Neural cell (in vitro differentiated cells): ENCODE results near the gene PAPLN. TPM values are rescaled to one million over a fixed set of nuclear protein-coding genes. Genes with fewer than 3 reads are reported as not detected.

Experiments used
- H2AFZ ChIP-seq: fragments of 200-600, 300-800 bp; sonication (generic), shearing (Covaris generic); 2 replicates; pipeline ENCODE4 v1.6.0; 2014; ENCODE audit warnings: low read depth, mild to moderate bottlenecking, antibody characterized with exemption, low read length, moderate library complexity
- H3F3A ChIP-seq: fragments of 200-600 bp; shearing (Covaris generic); 2 replicates; pipeline ENCODE4 v1.6.1; 2016; ENCODE audit warnings: mild to moderate bottlenecking, moderate library complexity, mixed read lengths, antibody characterized with exemption, low read length; ENCODE audit not compliant: insufficient read depth, poor library complexity, severe bottlenecking
- H3K27ac ChIP-seq: fragments of 200-600, 300-800 bp; sonication (generic), shearing (Covaris generic); 2 replicates; pipeline ENCODE4 v1.5.1; 2014; ENCODE audit warnings: mild to moderate bottlenecking, low read length, moderate library complexity
- H3K27me3 ChIP-seq: fragments of 300-800, 200-600 bp; sonication (generic), shearing (Covaris generic); 2 replicates; pipeline ENCODE4 v1.6.0; 2014; ENCODE audit warnings: mild to moderate bottlenecking, low read depth, low read length, moderate library complexity; ENCODE audit not compliant: insufficient read depth
- H3K36me3 ChIP-seq: fragments of 300-800, 200-600 bp; sonication (generic), shearing (Covaris generic); 2 replicates; pipeline ENCODE4 v1.5.1; 2014; ENCODE audit warnings: mild to moderate bottlenecking, antibody characterized with exemption, low read length, moderate library complexity; ENCODE audit not compliant: insufficient read depth
- H3K4me2 ChIP-seq: fragments of 300-800, 200-600 bp; sonication (generic), shearing (Covaris generic); 2 replicates; pipeline ENCODE4 v1.6.0; 2014; ENCODE audit warnings: mild to moderate bottlenecking, low read length
- H3K4me3 ChIP-seq: fragments of 300-800, 200-600 bp; sonication (generic), shearing (Covaris generic); 2 replicates; pipeline ENCODE4 v1.5.1; 2014; ENCODE audit warnings: mild to moderate bottlenecking, low read length, moderate library complexity
- H3K79me2 ChIP-seq: fragments of 200-600 bp; shearing (Covaris generic); replicated peaks from 2 replicates; pipeline ENCODE4 v1.6.0; 2014; ENCODE audit warnings: mild to moderate bottlenecking, low read length, moderate library complexity; ENCODE audit not compliant: insufficient read depth
- H3K9ac ChIP-seq: fragments of 300-800, 200-600 bp; sonication (generic), shearing (Covaris generic); 2 replicates; pipeline ENCODE4 v1.6.1; 2016; ENCODE audit warnings: mild to moderate bottlenecking, low read length, mixed read lengths
- H3K9me2 ChIP-seq: fragments of 200-600 bp; shearing (Covaris generic); 2 replicates; pipeline ENCODE4 v1.6.1; 2016; ENCODE audit warnings: mild to moderate bottlenecking, low read length, mixed read lengths; ENCODE audit not compliant: insufficient read depth
- H3K9me3 ChIP-seq: fragments of 200-600, 300-800 bp; sonication (generic), shearing (Covaris generic); 2 replicates; pipeline ENCODE4 v1.6.1; 2016; ENCODE audit warnings: mild to moderate bottlenecking, mixed run types, low read length, moderate library complexity, mixed read lengths
- H4K20me1 ChIP-seq: fragments of 200-600 bp; shearing (Covaris generic); 2 replicates; pipeline ENCODE4 v1.6.1; 2016; ENCODE audit warnings: mild to moderate bottlenecking, mixed run types; ENCODE audit not compliant: insufficient read depth
- CTCF ChIP-seq: fragments of 450-650 bp; IDR thresholded peaks from 2 replicates; pipeline ENCODE4 v1.5.1; 2014; ENCODE audit warnings: antibody characterized with exemption, mild to moderate bottlenecking, moderate library complexity; ENCODE audit not compliant: poor library complexity, severe bottlenecking
- EP300 ChIP-seq: fragments of 450-650 bp; conservative IDR thresholded peaks from 2 replicates; pipeline ENCODE4 v1.6.1; 2014; ENCODE audit warnings: antibody characterized with exemption, mild to moderate bottlenecking, moderate library complexity; ENCODE audit not compliant: poor library complexity, severe bottlenecking
- EZH2 ChIP-seq: fragments of 200-600, 300-800 bp; shearing (Covaris generic), sonication (generic); IDR thresholded peaks from 2 replicates; pipeline ENCODE4 v1.6.1; 2014; ENCODE audit warnings: antibody characterized with exemption, low read length, borderline replicate concordance, mild to moderate bottlenecking; ENCODE audit not compliant: insufficient read depth, poor library complexity, severe bottlenecking
- MXI1 ChIP-seq: fragments of 450-650 bp; conservative IDR thresholded peaks from 2 replicates; pipeline ENCODE4 v1.6.1; 2014; ENCODE audit warnings: antibody characterized with exemption, mild to moderate bottlenecking; ENCODE audit not compliant: poor library complexity, severe bottlenecking
- POLR2AphosphoS5 ChIP-seq: IDR thresholded peaks from 2 replicates; pipeline ENCODE4 v1.6.1; 2012
- RAD21 ChIP-seq: fragments of 450-650 bp; conservative IDR thresholded peaks from 2 replicates; pipeline ENCODE4 v1.6.1; 2014; ENCODE audit warnings: antibody characterized with exemption, mild to moderate bottlenecking, moderate library complexity
- REST ChIP-seq: IDR thresholded peaks from 2 replicates; pipeline ENCODE4 v1.6.1; 2012; ENCODE audit warnings: borderline replicate concordance
- SMC3 ChIP-seq: fragments of 450-650 bp; conservative IDR thresholded peaks from 2 replicates; pipeline ENCODE4 v1.6.1; 2014; ENCODE audit warnings: antibody characterized with exemption, mild to moderate bottlenecking, moderate library complexity; ENCODE audit not compliant: poor library complexity
- TAF1 ChIP-seq: IDR thresholded peaks from 2 replicates; pipeline ENCODE4 v1.6.1; 2012; ENCODE audit warnings: low read depth
- polyA plus RNA-seq: library from polyadenylated mRNA; depleted of rRNA; stranded (reverse); fragments of >200 nt; gene quantifications from 2 replicates; pipeline ENCODE4 v1.2.3, GENCODE V29; 2014

The PAPLN gene
- polyA plus RNA-seq, 1 donor from 2014 or later = 0.14 TPM

- Histone ChIP-seq H3K27me3 (no peaks in the 10 kb centered on the region), H3K4me2 (no peak overlapping the region), H2AFZ (no peak overlapping the region), H3K36me3 (no peaks in the 10 kb centered on the region), H3K9ac (no peak overlapping the region), H4K20me1 (no peaks in the 10 kb centered on the region), H3K4me3 (no peak overlapping the region), H3K27ac (no peak overlapping the region), H3K9me3 (no peaks in the 10 kb centered on the region), H3F3A (no peaks in the 10 kb centered on the region), H3K79me2 (no peaks in the 10 kb centered on the region), H3K9me2 (no peaks in the 10 kb centered on the region)
- TF ChIP-seq POLR2AphosphoS5 = no peak
- TF ChIP-seq RAD21 = no peak
- no peak for TF ChIP-seq REST
- TF ChIP-seq CTCF = no peak
- TF ChIP-seq TAF1 = no peak
- no peak for TF ChIP-seq SMC3
- TF ChIP-seq EP300 = no peak
- TF ChIP-seq EZH2 = no peak
- TF ChIP-seq MXI1 = no peak
Observed at GRCh38 chr14:73249564-73250316, 12.4 kb downstream of the PAPLN start.

GRCh38 chr14:73250317-73250713 is 13.0 kb downstream of the PAPLN start:
- H3K9me2 ChIP-seq = no peaks in the 10 kb centered on the region
- H3K79me2 ChIP-seq = no peaks in the 10 kb centered on the region
- H3K9ac ChIP-seq = no peak overlapping the region
- no peak overlapping the region for H3K27ac ChIP-seq
- no peaks in the 10 kb centered on the region for H3K36me3 ChIP-seq
- H3K27me3 ChIP-seq = no peaks in the 10 kb centered on the region
- no peak overlapping the region for H2AFZ ChIP-seq
- no peak overlapping the region for H3K4me2 ChIP-seq
- TF ChIP-seq SMC3 (no peak), TAF1 (no peak), RAD21 (no peak), REST (no peak)
- H3K9me3 ChIP-seq = no peaks in the 10 kb centered on the region
- no peaks in the 10 kb centered on the region for H4K20me1 ChIP-seq
- no peak overlapping the region for H3K4me3 ChIP-seq
- H3F3A ChIP-seq = no peaks in the 10 kb centered on the region
